H9 (cell line): Measurements from ENCODE around the gene SOD1. TPM values are rescaled to one million over a fixed set of nuclear protein-coding genes. Genes with fewer than 3 reads are reported as not detected.

ENCODE experiments used
- DNase-seq: peaks from one replicate; pipeline ENCODE4 v3.0.0-alpha.2; 2017
- H2AFZ ChIP-seq: one replicate; pipeline ENCODE4 v1.6.1; 2013; ENCODE audit warnings: mild to moderate bottlenecking, low read length, control low read depth, moderate library complexity
- H2AK5ac ChIP-seq: 2 replicates; pipeline ENCODE4 v1.6.1; 2013; ENCODE audit warnings: low read length, control low read depth, mixed read lengths; ENCODE audit not compliant: insufficient read length
- H2BK120ac ChIP-seq: one replicate; pipeline ENCODE4 v1.6.1; 2013; ENCODE audit warnings: low read depth, mild to moderate bottlenecking, low read length, control low read depth, inconsistent platforms; ENCODE audit not compliant: poor library complexity, severe bottlenecking
- H2BK12ac ChIP-seq: 2 replicates; pipeline ENCODE4 v1.6.1; 2013; ENCODE audit warnings: low read length, control low read depth, mixed read lengths, low read depth; ENCODE audit not compliant: insufficient read length
- H2BK15ac ChIP-seq: 2 replicates; pipeline ENCODE4 v1.6.1; 2013; ENCODE audit warnings: low read depth, low read length, control low read depth
- H2BK20ac ChIP-seq: one replicate; pipeline ENCODE4 v1.6.1; 2013; ENCODE audit warnings: low read depth, mild to moderate bottlenecking, low read length, control low read depth, inconsistent platforms; ENCODE audit not compliant: poor library complexity, severe bottlenecking
- H2BK5ac ChIP-seq: 2 replicates; pipeline ENCODE4 v1.6.1; 2013; ENCODE audit warnings: low read length, control low read depth, mixed read lengths; ENCODE audit not compliant: insufficient read length
- H3K14ac ChIP-seq: 2 replicates; pipeline ENCODE4 v1.6.1; 2013; ENCODE audit warnings: low read length, control low read depth; ENCODE audit not compliant: insufficient read depth
- H3K18ac ChIP-seq: 2 replicates; pipeline ENCODE4 v1.6.1; 2013; ENCODE audit warnings: low read depth, mild to moderate bottlenecking, mixed read lengths, low read length, control low read depth; ENCODE audit not compliant: insufficient read length
- H3K23ac ChIP-seq: 2 replicates; pipeline ENCODE4 v1.6.1; 2013; ENCODE audit warnings: low read length, control low read depth, mixed read lengths, low read depth; ENCODE audit not compliant: insufficient read length
- H3K23me2 ChIP-seq: 2 replicates; pipeline ENCODE4 v1.6.1; 2013; ENCODE audit warnings: low read depth, mild to moderate bottlenecking, mixed read lengths, low read length, control low read depth; ENCODE audit not compliant: insufficient read length, poor library complexity, severe bottlenecking
- H3K27ac ChIP-seq: 2 replicates; pipeline ENCODE4 v1.5.1; 2013; ENCODE audit warnings: low read length, control low read depth, mixed read lengths, low read depth; ENCODE audit not compliant: insufficient read length
- H3K27me3 ChIP-seq: 2 replicates; pipeline ENCODE4 v1.6.1; 2013; ENCODE audit warnings: low read length, control low read depth, inconsistent platforms; ENCODE audit not compliant: insufficient read depth
- H3K4ac ChIP-seq: 2 replicates; pipeline ENCODE4 v1.6.1; 2013; ENCODE audit warnings: low read depth, mild to moderate bottlenecking, control low read depth, inconsistent platforms, low read length, moderate library complexity
- H3K4me1 ChIP-seq: 2 replicates; pipeline ENCODE4 v1.6.1; 2013; ENCODE audit warnings: low read length, control low read depth, inconsistent platforms; ENCODE audit not compliant: insufficient read depth
- H3K4me2 ChIP-seq: 2 replicates; pipeline ENCODE4 v1.6.1; 2013; ENCODE audit warnings: low read length, control low read depth, mixed read lengths; ENCODE audit not compliant: insufficient read length, insufficient read depth
- H3K56ac ChIP-seq: 2 replicates; pipeline ENCODE4 v1.6.1; 2013; ENCODE audit warnings: low read depth, mild to moderate bottlenecking, mixed read lengths, low read length, control low read depth; ENCODE audit not compliant: insufficient read length
- H3K79me1 ChIP-seq: 2 replicates; pipeline ENCODE4 v1.6.1; 2013; ENCODE audit warnings: low read depth, mild to moderate bottlenecking, moderate library complexity, low read length, control low read depth, inconsistent platforms; ENCODE audit not compliant: insufficient read depth, poor library complexity, severe bottlenecking
- H3K79me2 ChIP-seq: 2 replicates; pipeline ENCODE4 v1.6.1; 2013; ENCODE audit warnings: low read length, control low read depth, inconsistent platforms; ENCODE audit not compliant: insufficient read depth
- H3K9ac ChIP-seq: 2 replicates; pipeline ENCODE4 v1.6.1; 2013; ENCODE audit warnings: low read length, control low read depth, mixed read lengths; ENCODE audit not compliant: insufficient read length; ENCODE audit errors: extremely low read depth
- H3K9me3 ChIP-seq: one replicate; pipeline ENCODE4 v1.6.1; 2013; ENCODE audit warnings: low read depth, low read length, inconsistent platforms; ENCODE audit not compliant: control insufficient read depth
- H3T11ph ChIP-seq: one replicate; pipeline ENCODE4 v1.6.1; 2013; ENCODE audit warnings: mild to moderate bottlenecking, low read length, control low read depth, inconsistent platforms
- H4K20me1 ChIP-seq: one replicate; pipeline ENCODE4 v1.6.1; 2013; ENCODE audit not compliant: control insufficient read depth, insufficient read length, insufficient read depth
- H4K5ac ChIP-seq: 2 replicates; pipeline ENCODE4 v1.6.1; 2013; ENCODE audit warnings: low read depth, mild to moderate bottlenecking, mixed read lengths, low read length, control low read depth; ENCODE audit not compliant: insufficient read length
- H4K8ac ChIP-seq: replicated peaks from 2 replicates; pipeline ENCODE4 v1.6.1; 2013; ENCODE audit warnings: low read length, control low read depth, mixed read lengths, low read depth; ENCODE audit not compliant: insufficient read length
- H4K91ac ChIP-seq: 2 replicates; pipeline ENCODE4 v1.6.1; 2013; ENCODE audit warnings: low read depth, mild to moderate bottlenecking, moderate library complexity, mixed read lengths, low read length, control low read depth; ENCODE audit not compliant: insufficient read length
- H3K27ac Mint-ChIP-seq, 3 experiments: 2 replicates in 2 of 3; 3 replicates in 1 of 3; pipeline ENCODE4 v1.8.0; 2020 to 2021; ENCODE audit warnings: mixed read lengths in 3 of 3, mild to moderate bottlenecking in 1 of 3, moderate library complexity in 1 of 3
- H3K27me3 Mint-ChIP-seq: 2 replicates; pipeline ENCODE4 v1.8.0; 2021; ENCODE audit warnings: low read depth, mild to moderate bottlenecking, moderate library complexity, mixed read lengths
- H3K36me3 Mint-ChIP-seq, 3 experiments: 2 replicates in 2 of 3; 3 replicates in 1 of 3; pipeline ENCODE4 v1.8.0; 2020 to 2021; ENCODE audit warnings: low read depth in 3 of 3, mixed read lengths in 3 of 3; ENCODE audit not compliant: insufficient read depth in 1 of 3
- H3K4me1 Mint-ChIP-seq, 2 experiments: 2 replicates each; pipeline ENCODE4 v1.8.0; 2020; ENCODE audit warnings: mixed read lengths in 2 of 2
- H3K4me3 Mint-ChIP-seq, 2 experiments: 2 replicates in 1 of 2; 3 replicates in 1 of 2; pipeline ENCODE4 v1.8.0; 2020 to 2021; ENCODE audit warnings: mild to moderate bottlenecking in 2 of 2, mixed read lengths in 2 of 2, moderate library complexity in 1 of 2
- H3K9me3 Mint-ChIP-seq, 2 experiments: 2 replicates in 1 of 2; 3 replicates in 1 of 2; pipeline ENCODE4 v1.8.0; 2020; ENCODE audit warnings: mild to moderate bottlenecking in 2 of 2, mixed read lengths in 2 of 2, moderate library complexity in 1 of 2
- WGBS: extraction: QIAGEN DNeasy Blood & Tissue Kit; methylation state at CpG from one replicate; pipeline ENCODE4 v1.1.7; 2013; ENCODE audit warnings: missing lambda C conversion rate, low lambda C conversion rate, mixed read lengths; ENCODE audit not compliant: insufficient read length; ENCODE audit errors: extremely low coverage; 5-methylcytosine and 5-hydroxymethylcytosine counted together
- total RNA-seq: library from RNA; stranded (reverse); gene quantifications from 2 replicates; pipeline ENCODE4 v1.2.1, GENCODE V29; 2021
- TF ChIP-seq, protein P1 (sequence below): fragments of 200-600 bp; sonication (generic); conservative IDR thresholded peaks from 3 replicates; pipeline ENCODE4 v1.8.0; 2021; ENCODE audit warnings: antibody characterized with exemption, mild to moderate bottlenecking

The SOD1 gene
- total RNA-seq, 1 experiment from 2014 or later = 201 TPM

DNA sequence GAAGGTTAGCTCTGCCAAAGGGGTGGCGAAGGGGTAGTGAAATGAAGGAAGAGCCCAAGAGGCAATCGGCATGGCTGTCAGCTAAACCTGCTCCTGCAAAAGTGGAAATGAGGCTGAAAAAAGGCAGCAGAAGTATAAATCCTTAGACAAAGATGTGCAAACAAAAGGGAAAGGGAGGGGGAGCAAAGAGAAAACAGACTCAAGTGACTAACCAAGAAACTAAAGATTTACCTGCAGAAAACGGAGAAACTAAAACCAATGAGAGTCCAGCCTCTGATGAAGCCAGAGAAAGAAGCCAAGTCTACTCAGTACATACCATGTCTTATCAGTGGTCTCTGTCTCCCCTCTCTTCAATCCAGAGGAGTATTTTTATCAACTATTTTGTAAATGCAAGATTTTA lies 47.1 kb downstream of the SOD1 start:
- Histone ChIP-seq H3K9ac (no peak overlapping the region), H3K79me2 (peaks cover 25% of the 10 kb centered on the region; the same call in 1 of the 2 replicates), H3K14ac (no peak overlapping the region), H3K18ac (no peak overlapping the region), H4K5ac (no peak overlapping the region), H3K79me1 (no peaks in the 10 kb centered on the region), H3K4ac (no peak overlapping the region), H2AK5ac (no peak overlapping the region), H2BK15ac (no peak overlapping the region), H3K9me3 (no peaks in the 10 kb centered on the region), H2BK5ac (no peak overlapping the region), H2BK120ac (no peak overlapping the region), H2BK12ac (no peak overlapping the region), H3K23ac (no peak overlapping the region), H3K4me2 (no peak overlapping the region), H3K23me2 (no peaks in the 10 kb centered on the region), H3K4me1 (no peaks in the 10 kb centered on the region), H3K56ac (no peak overlapping the region), H4K91ac (no peak overlapping the region), H3K27me3 (no peaks in the 10 kb centered on the region), H3K27ac (no peak overlapping the region), H4K8ac (no peak overlapping the region), H2AFZ (no peak overlapping the region), H3T11ph (no peak overlapping the region), H4K20me1 (no peaks in the 10 kb centered on the region), H2BK20ac (no peak overlapping the region)
- DNase-seq = no peak
- WGBS = no CpG with 5 or more reads among the region's 3 CpGs
- Mint-ChIP-seq H3K36me3 (peaks cover 9 to 30% (median 23%) of the 10 kb centered on the region in 3 experiments; a peak in 6 of 7 replicates), H3K27ac (peak overlapping the region in 2 of 3 experiments; percentile 10 to 58; a peak in 4 of 7 replicates), H3K4me1 (peaks cover 37 to 42% of the 10 kb centered on the region in 2 experiments), H3K9me3 (no peaks in the 10 kb centered on the region; a peak in 1 of 5 replicates), H3K27me3 (no peaks in the 10 kb centered on the region), H3K4me3 (no peak overlapping the region)
- TF ChIP-seq, protein P1, sequence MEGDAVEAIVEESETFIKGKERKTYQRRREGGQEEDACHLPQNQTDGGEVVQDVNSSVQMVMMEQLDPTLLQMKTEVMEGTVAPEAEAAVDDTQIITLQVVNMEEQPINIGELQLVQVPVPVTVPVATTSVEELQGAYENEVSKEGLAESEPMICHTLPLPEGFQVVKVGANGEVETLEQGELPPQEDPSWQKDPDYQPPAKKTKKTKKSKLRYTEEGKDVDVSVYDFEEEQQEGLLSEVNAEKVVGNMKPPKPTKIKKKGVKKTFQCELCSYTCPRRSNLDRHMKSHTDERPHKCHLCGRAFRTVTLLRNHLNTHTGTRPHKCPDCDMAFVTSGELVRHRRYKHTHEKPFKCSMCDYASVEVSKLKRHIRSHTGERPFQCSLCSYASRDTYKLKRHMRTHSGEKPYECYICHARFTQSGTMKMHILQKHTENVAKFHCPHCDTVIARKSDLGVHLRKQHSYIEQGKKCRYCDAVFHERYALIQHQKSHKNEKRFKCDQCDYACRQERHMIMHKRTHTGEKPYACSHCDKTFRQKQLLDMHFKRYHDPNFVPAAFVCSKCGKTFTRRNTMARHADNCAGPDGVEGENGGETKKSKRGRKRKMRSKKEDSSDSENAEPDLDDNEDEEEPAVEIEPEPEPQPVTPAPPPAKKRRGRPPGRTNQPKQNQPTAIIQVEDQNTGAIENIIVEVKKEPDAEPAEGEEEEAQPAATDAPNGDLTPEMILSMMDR = no peak
